Duodenal mucosa (tissue), 2 donors: ENCODE measurements around the gene ANKRD36.
"Not testable (repeated sequence)": the region's sequence is repeated elsewhere in the genome, so short reads cannot be mapped to it uniquely, and the experiment has no call there.

Experiments
- H3K27ac ChIP-seq: one replicate; pipeline ENCODE4 v1.7.0; 2013; ENCODE audit warnings: low read depth, low read length
- H3K27me3 ChIP-seq, 2 donors: one replicate each; pipeline ENCODE4 v1.7.0; 2013; ENCODE audit warnings: low read length in 2 of 2, control low read depth in 1 of 2; ENCODE audit not compliant: insufficient read depth in 2 of 2, control insufficient read depth in 1 of 2
- H3K36me3 ChIP-seq, 2 donors: one replicate each; pipeline ENCODE4 v1.7.0; 2013; ENCODE audit warnings: low read length in 2 of 2, control low read depth in 1 of 2; ENCODE audit not compliant: insufficient read depth in 2 of 2, control insufficient read depth in 1 of 2
- H3K4me1 ChIP-seq, 2 donors: one replicate each; pipeline ENCODE4 v1.7.0; 2013; ENCODE audit warnings: low read length in 2 of 2, control low read depth in 1 of 2; ENCODE audit not compliant: insufficient read depth in 2 of 2, control insufficient read depth in 1 of 2
- H3K4me3 ChIP-seq, 2 donors: one replicate each; pipeline ENCODE4 v1.7.0; 2013; ENCODE audit warnings: low read length in 2 of 2, low read depth in 1 of 2
- H3K9ac ChIP-seq, 2 donors: one replicate each; pipeline ENCODE4 v1.7.0; 2013; ENCODE audit warnings: low read length in 2 of 2, low read depth in 1 of 2
- H3K9me3 ChIP-seq, 2 donors: one replicate each; pipeline ENCODE4 v1.7.0; 2013; ENCODE audit warnings: low read length in 2 of 2, control low read depth in 1 of 2; ENCODE audit not compliant: control insufficient read depth in 1 of 2

The ANKRD36 gene

DNA sequence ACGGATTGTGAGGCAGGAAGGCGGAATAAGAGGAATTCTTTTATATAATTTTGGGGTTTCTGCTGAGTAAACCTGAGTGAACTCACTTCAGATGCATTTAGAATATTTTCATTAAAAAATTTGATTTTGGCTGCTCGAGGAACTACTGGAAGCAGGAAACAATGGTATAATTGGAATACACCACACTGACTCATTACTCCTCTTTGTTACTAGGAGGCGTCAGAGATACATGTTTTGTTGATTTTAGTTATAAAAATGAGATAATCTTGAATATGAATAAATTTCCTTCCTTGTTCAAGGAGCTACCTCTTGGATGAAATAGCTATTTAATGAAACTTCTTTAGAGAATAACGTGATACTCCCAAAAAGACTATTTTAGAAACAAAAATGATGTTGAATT lies 97.4 kb downstream of the ANKRD36 start:
- Histone ChIP-seq H3K27ac (no peak overlapping the region), H3K4me3 (no peak overlapping the region), H3K9ac (no peak overlapping the region), H3K9me3 (no peaks in the 10 kb centered on the region), H3K4me1 (no peaks in the 10 kb centered on the region), H3K36me3 (peaks cover 0 to 4% of the 10 kb centered on the region in 2 donors), H3K27me3 (no peaks in the 10 kb centered on the region)

DNA sequence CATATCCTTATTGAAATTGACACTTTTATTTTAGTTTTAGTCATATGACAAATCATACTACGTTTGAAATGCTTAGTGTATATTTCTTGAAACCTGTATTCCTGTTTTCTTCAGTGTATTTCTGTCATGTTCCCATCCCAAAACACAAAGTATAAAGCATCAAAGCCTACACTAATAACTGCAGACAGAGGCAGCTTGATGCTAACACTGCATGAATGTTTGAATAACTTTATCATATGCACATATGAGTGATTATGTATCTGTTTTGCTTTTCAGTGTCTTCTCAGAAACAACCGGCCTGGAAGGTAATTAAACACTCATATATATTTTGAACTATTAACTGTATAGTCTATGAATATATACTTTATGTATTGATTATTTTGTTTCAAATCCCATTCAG lies 102.1 kb downstream of the ANKRD36 start:
- not testable (repeated sequence) for H3K36me3 ChIP-seq, H3K4me3 ChIP-seq, H3K9ac ChIP-seq

GRCh38 chr2:97230848-97231585 lies 118.1 kb downstream of the ANKRD36 start:
- H3K36me3 ChIP-seq, H3K27ac ChIP-seq: not testable (repeated sequence)

More for the DNA sequence above, 102.1 kb downstream of the ANKRD36 start:
- H3K4me1 ChIP-seq, H3K27ac ChIP-seq, H3K27me3 ChIP-seq, H3K9me3 ChIP-seq: not testable (repeated sequence)

DNA sequence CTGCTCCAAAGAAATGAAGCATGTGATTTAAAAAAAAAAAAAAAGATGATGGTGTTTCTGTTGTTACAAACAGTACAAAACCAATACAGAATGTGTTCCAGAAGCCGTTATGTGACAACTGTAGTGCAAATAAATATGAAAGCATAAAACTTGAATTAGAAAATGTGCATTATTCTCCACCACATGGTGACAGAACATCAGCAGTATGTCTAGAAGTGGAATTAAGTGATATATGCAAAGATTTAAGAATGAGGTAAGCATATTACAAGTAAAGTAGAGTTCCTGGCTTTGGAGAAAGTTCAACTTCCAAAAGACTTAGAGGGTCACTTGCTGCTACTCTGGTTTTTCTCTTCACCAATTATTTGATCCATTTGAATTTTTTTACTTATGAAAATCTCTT lies 120.0 kb downstream of the ANKRD36 start:
- not testable (repeated sequence) for H3K27me3 ChIP-seq, H3K9ac ChIP-seq, H3K9me3 ChIP-seq, H3K4me3 ChIP-seq, H3K36me3 ChIP-seq, H3K4me1 ChIP-seq, H3K27ac ChIP-seq

More at GRCh38 chr2:97230848-97231585, 118.1 kb downstream of the ANKRD36 start:
- not testable (repeated sequence) for H3K9ac ChIP-seq, H3K4me1 ChIP-seq, H3K9me3 ChIP-seq, H3K27me3 ChIP-seq, H3K4me3 ChIP-seq

- H3K4me1 ChIP-seq, result not testable (repeated sequence)
Observed at GRCh38 chr2:97233660-97234295, 120.8 kb downstream of the ANKRD36 start.

GRCh38 chr2:97261192-97261591 lies 148.2 kb downstream of the ANKRD36 start:
- H3K36me3 ChIP-seq, H3K9me3 ChIP-seq, H3K27me3 ChIP-seq, H3K4me3 ChIP-seq, H3K4me1 ChIP-seq, H3K9ac ChIP-seq, H3K27ac ChIP-seq: not testable (repeated sequence)

More at GRCh38 chr2:97233660-97234295, 120.8 kb downstream of the ANKRD36 start:
- H3K9ac ChIP-seq, H3K4me3 ChIP-seq, H3K9me3 ChIP-seq, H3K36me3 ChIP-seq, H3K27ac ChIP-seq, H3K27me3 ChIP-seq: not testable (repeated sequence)

- H3K9me3 ChIP-seq, result not testable (repeated sequence)
Observed at GRCh38 chr2:97266449-97266848, 153.5 kb downstream of the ANKRD36 start.

GRCh38 chr2:97267411-97268074 lies 154.6 kb downstream of the ANKRD36 start:
- Histone ChIP-seq H3K27me3 (no peaks in the 10 kb centered on the region), H3K9ac (no peak overlapping the region), H3K27ac (no peak overlapping the region)

More at GRCh38 chr2:97266449-97266848, 153.5 kb downstream of the ANKRD36 start:
- not testable (repeated sequence) for H3K4me1 ChIP-seq, H3K4me3 ChIP-seq, H3K9ac ChIP-seq, H3K36me3 ChIP-seq, H3K27me3 ChIP-seq, H3K27ac ChIP-seq

DNA sequence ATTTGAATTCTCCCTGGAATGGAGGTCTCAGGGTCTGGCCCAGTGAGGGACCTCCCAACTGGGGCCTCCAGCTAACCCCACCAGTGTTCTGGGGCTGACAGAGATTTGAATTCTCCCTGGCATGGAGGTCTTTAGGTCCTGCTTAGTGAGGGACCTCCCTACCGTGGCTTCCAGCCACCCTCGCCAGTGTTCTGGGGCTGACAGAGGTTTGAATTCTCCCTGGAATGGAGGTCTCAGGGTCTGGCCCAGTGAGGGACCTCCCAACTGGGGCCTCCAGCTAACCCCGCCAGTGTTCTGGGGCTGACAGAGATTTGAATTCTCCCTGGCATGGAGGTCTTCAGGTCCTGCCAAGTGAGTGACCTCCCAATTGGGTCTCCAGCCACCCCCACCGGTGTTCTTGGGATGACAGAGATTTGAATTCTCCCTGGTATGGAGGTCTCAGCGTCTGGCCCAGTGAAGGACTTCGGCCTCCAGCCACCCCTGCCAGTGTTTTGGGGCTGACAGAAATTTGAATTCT lies 155.2 kb downstream of the ANKRD36 start:
- not testable (repeated sequence) for H3K27me3 ChIP-seq, H3K9me3 ChIP-seq, H3K9ac ChIP-seq, H3K36me3 ChIP-seq, H3K27ac ChIP-seq, H3K4me3 ChIP-seq, H3K4me1 ChIP-seq

More at GRCh38 chr2:97267411-97268074, 154.6 kb downstream of the ANKRD36 start:
- Histone ChIP-seq H3K36me3 (no peaks in the 10 kb centered on the region), H3K4me3 (no peak overlapping the region), H3K4me1 (no peaks in the 10 kb centered on the region), H3K9me3 (no peaks in the 10 kb centered on the region)

DNA sequence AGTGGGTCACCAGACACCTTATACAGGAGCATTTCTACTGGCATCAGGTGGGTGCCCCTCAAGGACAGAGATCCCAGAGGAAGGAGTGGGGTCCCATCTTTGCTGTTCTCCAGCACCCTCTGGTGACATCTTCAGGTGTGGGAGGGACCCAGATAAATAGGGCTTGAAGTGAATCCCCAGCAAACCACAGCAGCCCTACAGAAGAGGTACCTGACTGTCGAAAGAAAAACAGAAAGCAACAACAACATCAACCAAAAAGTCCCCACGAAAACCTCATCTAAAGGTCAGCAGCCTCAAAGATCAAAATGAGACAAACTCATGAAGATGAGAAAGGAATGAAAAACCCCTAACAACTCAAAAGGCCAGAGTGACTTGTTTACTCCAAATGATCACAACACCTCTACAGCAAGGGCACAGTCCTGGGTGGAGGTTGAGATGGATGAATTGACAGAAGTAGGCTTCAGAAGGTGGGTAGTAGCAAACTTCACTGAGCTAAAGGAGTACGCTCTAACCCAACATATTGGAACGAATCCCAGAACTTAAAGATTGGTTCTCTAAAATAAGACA lies 163.4 kb downstream of the ANKRD36 start:
- not testable (repeated sequence) for H3K4me1 ChIP-seq, H3K36me3 ChIP-seq, H3K27me3 ChIP-seq, H3K9ac ChIP-seq, H3K27ac ChIP-seq, H3K4me3 ChIP-seq, H3K9me3 ChIP-seq
